IMR-90 (cell line): ENCODE data around the gene FARP1. TPM values are rescaled to one million over a fixed set of nuclear protein-coding genes. Genes with fewer than 3 reads are reported as not detected.

ENCODE experiments used
- ATAC-seq: fragments of 200-7000 bp; cut with Tn5 transposase; 2 replicates; pipeline ENCODE4 v1.9.1; 2020; ENCODE audit warnings: low read depth, mild to moderate bottlenecking, moderate library complexity
- BruUV-seq: library from RNA; stranded (reverse); fragments of 400-500 nt; replicated peaks from 2 replicates; lab custom pipeline; 2021; lab: Mats Ljungman, UMichigan
- CTCF ChIA-PET: fragments of 300-600 bp; formaldehyde crosslinking; extraction: SDS; loops from one replicate; lab custom pipeline; 2021; ENCODE audit warnings: antibody characterized with exemption; lab: Yijun Ruan, JAX
- POLR2A ChIA-PET: fragments of 300-600 bp; sonication (Branson Sonifier 250); formaldehyde crosslinking; loops from one replicate; lab custom pipeline; 2022; ENCODE audit warnings: antibody characterized with exemption; ENCODE audit not compliant: unreplicated experiment; lab: Charles Lee
- DNase-seq: peaks from one replicate; pipeline ENCODE4 v3.0.0; 2013
- H2AFZ ChIP-seq: replicated peaks from 2 replicates; pipeline ENCODE3; 2013; ENCODE audit warnings: low read length, mild to moderate bottlenecking; ENCODE audit not compliant: poor library complexity
- H2AK5ac ChIP-seq: 2 replicates; pipeline ENCODE4 v1.6.1; 2013; ENCODE audit warnings: low read depth, low read length, inconsistent platforms
- H2AK9ac ChIP-seq: replicated peaks from 2 replicates; pipeline ENCODE3; 2013; ENCODE audit warnings: mild to moderate bottlenecking, low read depth, low read length, moderate library complexity; ENCODE audit not compliant: poor library complexity
- H2BK120ac ChIP-seq: 2 replicates; pipeline ENCODE4 v1.6.1; 2013; ENCODE audit warnings: low read depth, low read length, inconsistent platforms
- H2BK15ac ChIP-seq: 3 replicates; pipeline ENCODE4 v1.6.1; 2013; ENCODE audit warnings: low read depth, low read length, inconsistent platforms
- H2BK20ac ChIP-seq: 2 replicates; pipeline ENCODE4 v1.6.1; 2013; ENCODE audit warnings: low read depth, mild to moderate bottlenecking, inconsistent platforms, low read length, moderate library complexity
- H2BK5ac ChIP-seq: 2 replicates; pipeline ENCODE4 v1.6.1; 2013; ENCODE audit warnings: mild to moderate bottlenecking, low read depth, low read length, inconsistent platforms; ENCODE audit not compliant: poor library complexity, severe bottlenecking
- H3K14ac ChIP-seq: replicated peaks from 2 replicates; pipeline ENCODE4 v1.6.1; 2013; ENCODE audit warnings: low read depth, low read length, inconsistent platforms
- H3K18ac ChIP-seq: 2 replicates; pipeline ENCODE4 v1.6.1; 2013; ENCODE audit warnings: low read depth, low read length, control low read depth
- H3K23ac ChIP-seq: 2 replicates; pipeline ENCODE4 v1.6.1; 2013; ENCODE audit warnings: low read depth, low read length, inconsistent platforms
- H3K27ac ChIP-seq: 2 replicates; pipeline ENCODE4 v1.5.1; 2013; ENCODE audit warnings: mild to moderate bottlenecking, control low read depth, low read length; ENCODE audit not compliant: insufficient read depth
- H3K27me3 ChIP-seq: 2 replicates; pipeline ENCODE4 v1.6.1; 2013; ENCODE audit warnings: low read length; ENCODE audit not compliant: control insufficient read depth, insufficient read depth
- H3K36me3 ChIP-seq: 2 replicates; pipeline ENCODE4 v1.6.1; 2013; ENCODE audit warnings: low read length, mixed read lengths; ENCODE audit not compliant: control insufficient read depth, insufficient read depth
- H3K4ac ChIP-seq: 2 replicates; pipeline ENCODE4 v1.6.1; 2013; ENCODE audit warnings: low read depth, low read length, inconsistent platforms
- H3K4me1 ChIP-seq: 2 replicates; pipeline ENCODE4 v1.6.1; 2013; ENCODE audit warnings: low read length, mixed read lengths; ENCODE audit not compliant: control insufficient read depth, insufficient read depth
- H3K4me2 ChIP-seq: 2 replicates; pipeline ENCODE4 v1.6.1; 2013; ENCODE audit warnings: low read depth, mild to moderate bottlenecking, control low read depth, low read length, moderate library complexity
- H3K4me3 ChIP-seq: 2 replicates; pipeline ENCODE4 v1.5.1; 2013; ENCODE audit warnings: low read depth, mild to moderate bottlenecking, control low read depth, low read length, moderate library complexity; ENCODE audit not compliant: insufficient read depth
- H3K56ac ChIP-seq: 2 replicates; pipeline ENCODE4 v1.6.1; 2013; ENCODE audit warnings: low read length, inconsistent platforms; ENCODE audit not compliant: insufficient read depth; ENCODE audit errors: extremely low read depth
- H3K79me1 ChIP-seq, 2 experiments: 2 replicates each; pipeline ENCODE4 v1.6.1; 2013; ENCODE audit warnings: low read length in 2 of 2, inconsistent platforms in 1 of 2, low read depth in 1 of 2
- H3K9ac ChIP-seq: 2 replicates; pipeline ENCODE4 v1.6.1; 2013; ENCODE audit warnings: low read depth, low read length, control low read depth
- H3K9me1 ChIP-seq: 2 replicates; pipeline ENCODE4 v1.6.1; 2013; ENCODE audit warnings: low read length, inconsistent platforms; ENCODE audit not compliant: insufficient read depth
- H3K9me3 ChIP-seq: 2 replicates; pipeline ENCODE4 v1.6.1; 2013; ENCODE audit warnings: low read length; ENCODE audit not compliant: control insufficient read depth, insufficient read depth
- H4K20me1 ChIP-seq: 2 replicates; pipeline ENCODE4 v1.6.1; 2013; ENCODE audit warnings: low read length, inconsistent platforms; ENCODE audit not compliant: insufficient read depth
- H4K5ac ChIP-seq: 2 replicates; pipeline ENCODE4 v1.6.1; 2013; ENCODE audit warnings: mild to moderate bottlenecking, low read depth, low read length, control low read depth
- H4K8ac ChIP-seq, 2 experiments: 2 replicates each; pipeline ENCODE4 v1.6.1; 2013; ENCODE audit warnings: low read depth in 2 of 2, low read length in 2 of 2, control low read depth in 1 of 2, inconsistent platforms in 1 of 2
- H4K91ac ChIP-seq: 2 replicates; pipeline ENCODE4 v1.6.1; 2013; ENCODE audit warnings: low read depth, low read length, inconsistent platforms; ENCODE audit not compliant: insufficient read depth
- CEBPB ChIP-seq: IDR thresholded peaks from 2 replicates; pipeline ENCODE4 v1.6.1; 2012; ENCODE audit warnings: low read depth, low read length, improper control_type of control experiment
- CTCF ChIP-seq: conservative IDR thresholded peaks from 2 replicates; pipeline ENCODE4 v1.5.1; 2012; ENCODE audit warnings: mild to moderate bottlenecking, low read depth, low read length, improper control_type of control experiment
- MAZ ChIP-seq: IDR thresholded peaks from 2 replicates; pipeline ENCODE4 v1.6.1; 2012; ENCODE audit warnings: low read depth, mild to moderate bottlenecking, low read length, improper control_type of control experiment, moderate library complexity, borderline replicate concordance
- NFE2L2 ChIP-seq: fragments of 150-350 bp; IDR thresholded peaks from 2 replicates; pipeline ENCODE4 v1.6.1; 2016; ENCODE audit warnings: low read depth, mild to moderate bottlenecking, low read length
- POLR2A ChIP-seq: IDR thresholded peaks from 2 replicates; pipeline ENCODE4 v1.6.1; 2012; ENCODE audit warnings: mild to moderate bottlenecking, low read depth, low read length
- RAD21 ChIP-seq: IDR thresholded peaks from 2 replicates; pipeline ENCODE4 v1.6.1; 2012; ENCODE audit warnings: low read length, improper control_type of control experiment
- RFX5 ChIP-seq: IDR thresholded peaks from 2 replicates; pipeline ENCODE4 v1.8.0; 2012; ENCODE audit warnings: low read depth, mild to moderate bottlenecking, low read length, moderate library complexity
- WGBS, 2 experiments: methylation state at CpG; one replicate each; pipeline versions ENCODE4 v1.1.5 to v1.1.7; 2013; ENCODE audit warnings: missing lambda C conversion rate in 2 of 2; ENCODE audit not compliant: insufficient read length in 1 of 2; ENCODE audit errors: extremely low coverage in 2 of 2; 5-methylcytosine and 5-hydroxymethylcytosine counted together
- dilution Hi-C: fragments of 300-500 bp; cut with HindIII; formaldehyde crosslinking; loops from one replicate; pipeline ENCODE4 v1.14.3; 2018; ENCODE audit warnings: low sequenced_read_pairs; ENCODE audit not compliant: unreplicated experiment
- in situ Hi-C: fragments of 300-500 bp; cut with MboI; formaldehyde crosslinking; loops from 3 replicates; pipeline ENCODE4 v1.14.3; 2019; ENCODE audit warnings: low sequenced_read_pairs, inconsistent platforms, mixed read lengths
- intact Hi-C: fragments of 100-400 bp; cut with micrococcal nuclease; formaldehyde crosslinking; loops from 2 replicates; pipeline ENCODE4 v1.10.0; 2022
- polyA plus RNA-seq, 3 experiments: library from polyadenylated mRNA; depleted of rRNA; stranded (reverse); fragments of >200 nt; gene quantifications; 2 replicates each; pipeline ENCODE4 v1.2.3, GENCODE V29; 2012; ENCODE audit warnings: low replicate concordance in 1 of 3
- total RNA-seq: library from RNA; depleted of rRNA; stranded (reverse); fragments of >200 nt; gene quantifications from 2 replicates; pipeline ENCODE4 v1.2.3, GENCODE V29; 2012

The FARP1 gene
- total and polyA plus RNA-seq, 2 of the 4 experiments (the other 2 are of a cell fraction): 39.6 to 57.0 TPM

GRCh38 chr13:98254513-98254912 is 111.6 kb downstream of the FARP1 start:
- POLR2A ChIA-PET: no interaction called here
- H3K9me1 ChIP-seq: peaks cover 22% of the 10 kb centered on the region
- H3K56ac ChIP-seq: no peak overlapping the region
- H3K79me1 ChIP-seq: peaks cover 35 to 77% of the 10 kb centered on the region in 2 experiments
- H2BK20ac ChIP-seq: no peak overlapping the region; the same call in 1 of the 2 replicates
- H2BK120ac ChIP-seq: peak overlapping the region; percentile 7; the same call in 1 of the 2 replicates
- in situ Hi-C loops: no loop called here
- H4K20me1 ChIP-seq: peaks cover 21% of the 10 kb centered on the region; the same call in 1 of the 2 replicates
- H3K14ac ChIP-seq: 0 out of 2 replicates have a peak overlapping the region, but pooled peaks have one; percentile 3
- H4K91ac ChIP-seq: no peak overlapping the region
- TF ChIP-seq CEBPB (no peak), CTCF (no peak), RFX5 (no peak), MAZ (no peak), RAD21 (no peak), NFE2L2 (no peak), POLR2A (no peak)
- H3K4ac ChIP-seq: peak overlapping the region; percentile 43; the same call in 1 of the 2 replicates
- no TSS peak for BruUV-seq
- no peak overlapping the region for H3K4me3 ChIP-seq
- intact Hi-C loops: loop anchor here (10.0 kb wide), 1 partner anchor 110 kb away; the partner anchor contains the start of gene FARP1
- CTCF ChIA-PET: no interaction called here
- no peak overlapping the region for H3K9ac ChIP-seq
- H3K18ac ChIP-seq: no peak overlapping the region
- no peak overlapping the region for H2AFZ ChIP-seq
- no peaks in the 10 kb centered on the region for H3K9me3 ChIP-seq
- peaks cover 17% of the 10 kb centered on the region for H3K4me1 ChIP-seq
- peak overlapping the region; percentile 60; the same call in 1 of the 2 replicates for H3K23ac ChIP-seq
- WGBS, 2 experiments: 89% methylated on average over 1 of the region's 2 CpGs; no CpG with 5 or more reads in 1 of the 2 experiments
- dilution Hi-C loops: no loop called here
- no peaks in the 10 kb centered on the region for H3K27me3 ChIP-seq
- peak; percentile 30 for ATAC-seq
- no peak overlapping the region for H2AK9ac ChIP-seq
- H2BK5ac ChIP-seq: peak overlapping the region; percentile 9
- no peak overlapping the region for H2BK15ac ChIP-seq
- H4K8ac ChIP-seq: no peak overlapping the region; a peak in 1 of 4 replicates
- DNase-seq: peak; percentile 86
- H3K4me2 ChIP-seq: no peak overlapping the region
- H4K5ac ChIP-seq: no peak overlapping the region
- H3K36me3 ChIP-seq: no peaks in the 10 kb centered on the region
- peak overlapping the region; percentile 37; the same call in 1 of the 2 replicates for H3K27ac ChIP-seq
- H2AK5ac ChIP-seq: 0 out of 2 replicates have a peak overlapping the region, but pooled peaks have one; percentile 5
